ENCODE results near the gene NBEAL2. TPM values are rescaled to one million over a fixed set of nuclear protein-coding genes. Genes with fewer than 3 reads are reported as not detected.

Gene NBEAL2
- total and polyA plus RNA-seq, 2 of the 8 experiments (the other 6 are each of a cell fraction or from before 2014, with no cell fraction given) = 27.3 to 46.9 TPM

DNA sequence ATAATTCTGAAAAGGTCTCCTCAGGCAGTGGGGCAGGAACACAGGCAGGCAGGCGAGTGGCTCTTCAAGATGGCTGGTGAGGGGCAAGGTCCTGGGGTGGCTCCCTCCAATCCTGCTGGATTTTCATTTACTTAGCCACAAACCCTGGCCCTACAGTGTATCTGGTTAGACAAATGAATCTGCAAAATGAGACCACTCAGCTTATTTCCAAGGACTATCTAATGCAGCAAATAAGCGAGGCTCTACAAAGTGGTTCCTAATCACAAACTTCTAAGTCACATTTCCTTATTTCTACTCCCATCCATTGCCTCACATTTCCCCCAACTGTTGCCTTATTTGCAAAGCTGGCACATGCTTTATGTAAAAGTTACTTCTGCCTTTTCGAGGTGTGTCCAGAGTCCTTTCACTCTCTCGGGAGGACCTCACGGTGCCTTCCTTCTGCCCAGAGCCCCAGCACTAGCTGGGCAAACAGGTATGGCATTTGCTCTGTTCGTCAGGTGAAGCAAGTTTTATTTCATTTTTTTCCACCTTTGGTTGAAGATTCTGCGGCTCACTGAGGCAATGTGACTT, 43.4 kb upstream of the NBEAL2 start (continued):
- TF ChIP-seq, protein P1, sequence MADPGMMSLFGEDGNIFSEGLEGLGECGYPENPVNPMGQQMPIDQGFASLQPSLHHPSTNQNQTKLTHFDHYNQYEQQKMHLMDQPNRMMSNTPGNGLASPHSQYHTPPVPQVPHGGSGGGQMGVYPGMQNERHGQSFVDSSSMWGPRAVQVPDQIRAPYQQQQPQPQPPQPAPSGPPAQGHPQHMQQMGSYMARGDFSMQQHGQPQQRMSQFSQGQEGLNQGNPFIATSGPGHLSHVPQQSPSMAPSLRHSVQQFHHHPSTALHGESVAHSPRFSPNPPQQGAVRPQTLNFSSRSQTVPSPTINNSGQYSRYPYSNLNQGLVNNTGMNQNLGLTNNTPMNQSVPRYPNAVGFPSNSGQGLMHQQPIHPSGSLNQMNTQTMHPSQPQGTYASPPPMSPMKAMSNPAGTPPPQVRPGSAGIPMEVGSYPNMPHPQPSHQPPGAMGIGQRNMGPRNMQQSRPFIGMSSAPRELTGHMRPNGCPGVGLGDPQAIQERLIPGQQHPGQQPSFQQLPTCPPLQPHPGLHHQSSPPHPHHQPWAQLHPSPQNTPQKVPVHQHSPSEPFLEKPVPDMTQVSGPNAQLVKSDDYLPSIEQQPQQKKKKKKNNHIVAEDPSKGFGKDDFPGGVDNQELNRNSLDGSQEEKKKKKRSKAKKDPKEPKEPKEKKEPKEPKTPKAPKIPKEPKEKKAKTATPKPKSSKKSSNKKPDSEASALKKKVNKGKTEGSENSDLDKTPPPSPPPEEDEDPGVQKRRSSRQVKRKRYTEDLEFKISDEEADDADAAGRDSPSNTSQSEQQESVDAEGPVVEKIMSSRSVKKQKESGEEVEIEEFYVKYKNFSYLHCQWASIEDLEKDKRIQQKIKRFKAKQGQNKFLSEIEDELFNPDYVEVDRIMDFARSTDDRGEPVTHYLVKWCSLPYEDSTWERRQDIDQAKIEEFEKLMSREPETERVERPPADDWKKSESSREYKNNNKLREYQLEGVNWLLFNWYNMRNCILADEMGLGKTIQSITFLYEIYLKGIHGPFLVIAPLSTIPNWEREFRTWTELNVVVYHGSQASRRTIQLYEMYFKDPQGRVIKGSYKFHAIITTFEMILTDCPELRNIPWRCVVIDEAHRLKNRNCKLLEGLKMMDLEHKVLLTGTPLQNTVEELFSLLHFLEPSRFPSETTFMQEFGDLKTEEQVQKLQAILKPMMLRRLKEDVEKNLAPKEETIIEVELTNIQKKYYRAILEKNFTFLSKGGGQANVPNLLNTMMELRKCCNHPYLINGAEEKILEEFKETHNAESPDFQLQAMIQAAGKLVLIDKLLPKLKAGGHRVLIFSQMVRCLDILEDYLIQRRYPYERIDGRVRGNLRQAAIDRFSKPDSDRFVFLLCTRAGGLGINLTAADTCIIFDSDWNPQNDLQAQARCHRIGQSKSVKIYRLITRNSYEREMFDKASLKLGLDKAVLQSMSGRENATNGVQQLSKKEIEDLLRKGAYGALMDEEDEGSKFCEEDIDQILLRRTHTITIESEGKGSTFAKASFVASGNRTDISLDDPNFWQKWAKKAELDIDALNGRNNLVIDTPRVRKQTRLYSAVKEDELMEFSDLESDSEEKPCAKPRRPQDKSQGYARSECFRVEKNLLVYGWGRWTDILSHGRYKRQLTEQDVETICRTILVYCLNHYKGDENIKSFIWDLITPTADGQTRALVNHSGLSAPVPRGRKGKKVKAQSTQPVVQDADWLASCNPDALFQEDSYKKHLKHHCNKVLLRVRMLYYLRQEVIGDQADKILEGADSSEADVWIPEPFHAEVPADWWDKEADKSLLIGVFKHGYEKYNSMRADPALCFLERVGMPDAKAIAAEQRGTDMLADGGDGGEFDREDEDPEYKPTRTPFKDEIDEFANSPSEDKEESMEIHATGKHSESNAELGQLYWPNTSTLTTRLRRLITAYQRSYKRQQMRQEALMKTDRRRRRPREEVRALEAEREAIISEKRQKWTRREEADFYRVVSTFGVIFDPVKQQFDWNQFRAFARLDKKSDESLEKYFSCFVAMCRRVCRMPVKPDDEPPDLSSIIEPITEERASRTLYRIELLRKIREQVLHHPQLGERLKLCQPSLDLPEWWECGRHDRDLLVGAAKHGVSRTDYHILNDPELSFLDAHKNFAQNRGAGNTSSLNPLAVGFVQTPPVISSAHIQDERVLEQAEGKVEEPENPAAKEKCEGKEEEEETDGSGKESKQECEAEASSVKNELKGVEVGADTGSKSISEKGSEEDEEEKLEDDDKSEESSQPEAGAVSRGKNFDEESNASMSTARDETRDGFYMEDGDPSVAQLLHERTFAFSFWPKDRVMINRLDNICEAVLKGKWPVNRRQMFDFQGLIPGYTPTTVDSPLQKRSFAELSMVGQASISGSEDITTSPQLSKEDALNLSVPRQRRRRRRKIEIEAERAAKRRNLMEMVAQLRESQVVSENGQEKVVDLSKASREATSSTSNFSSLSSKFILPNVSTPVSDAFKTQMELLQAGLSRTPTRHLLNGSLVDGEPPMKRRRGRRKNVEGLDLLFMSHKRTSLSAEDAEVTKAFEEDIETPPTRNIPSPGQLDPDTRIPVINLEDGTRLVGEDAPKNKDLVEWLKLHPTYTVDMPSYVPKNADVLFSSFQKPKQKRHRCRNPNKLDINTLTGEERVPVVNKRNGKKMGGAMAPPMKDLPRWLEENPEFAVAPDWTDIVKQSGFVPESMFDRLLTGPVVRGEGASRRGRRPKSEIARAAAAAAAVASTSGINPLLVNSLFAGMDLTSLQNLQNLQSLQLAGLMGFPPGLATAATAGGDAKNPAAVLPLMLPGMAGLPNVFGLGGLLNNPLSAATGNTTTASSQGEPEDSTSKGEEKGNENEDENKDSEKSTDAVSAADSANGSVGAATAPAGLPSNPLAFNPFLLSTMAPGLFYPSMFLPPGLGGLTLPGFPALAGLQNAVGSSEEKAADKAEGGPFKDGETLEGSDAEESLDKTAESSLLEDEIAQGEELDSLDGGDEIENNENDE (IDR thresholded peaks at IDR 0.05; ENCODE audit: insufficient replicate concordance, low read length) = no peak
- no peak; the same call in 1 of the 2 replicates for TF ChIP-seq TBP (IDR thresholded peaks at IDR 0.05; ENCODE audit: low read depth, low read length)
- TF ChIP-seq SP1 (IDR thresholded peaks at IDR 0.05; ENCODE audit: low read depth, low read length) = no peak
- no peak for TF ChIP-seq HDAC2 (IDR thresholded peaks at IDR 0.05; ENCODE audit: borderline replicate concordance in 1 of 2, low read depth in 2 of 2, low read length in 2 of 2)
- no peak for TF ChIP-seq POLR2A (IDR thresholded peaks at IDR 0.05; ENCODE audit: control extremely low read depth in 1 of 2, low read depth in 2 of 2, low read length in 2 of 2)
- TF ChIP-seq CBX5 (IDR thresholded peaks at IDR 0.05; ENCODE audit: low read depth, low read length) = no peak
- TF ChIP-seq, protein P2, sequence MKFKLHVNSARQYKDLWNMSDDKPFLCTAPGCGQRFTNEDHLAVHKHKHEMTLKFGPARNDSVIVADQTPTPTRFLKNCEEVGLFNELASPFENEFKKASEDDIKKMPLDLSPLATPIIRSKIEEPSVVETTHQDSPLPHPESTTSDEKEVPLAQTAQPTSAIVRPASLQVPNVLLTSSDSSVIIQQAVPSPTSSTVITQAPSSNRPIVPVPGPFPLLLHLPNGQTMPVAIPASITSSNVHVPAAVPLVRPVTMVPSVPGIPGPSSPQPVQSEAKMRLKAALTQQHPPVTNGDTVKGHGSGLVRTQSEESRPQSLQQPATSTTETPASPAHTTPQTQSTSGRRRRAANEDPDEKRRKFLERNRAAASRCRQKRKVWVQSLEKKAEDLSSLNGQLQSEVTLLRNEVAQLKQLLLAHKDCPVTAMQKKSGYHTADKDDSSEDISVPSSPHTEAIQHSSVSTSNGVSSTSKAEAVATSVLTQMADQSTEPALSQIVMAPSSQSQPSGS (IDR thresholded peaks at IDR 0.05; ENCODE audit: low read length) = no peak
- TF ChIP-seq NRF1 (IDR thresholded peaks at IDR 0.05; ENCODE audit: low read depth, low read length) = no peak
